ENCODE results near the gene OGFOD1.
"Not testable (repeated sequence)": the region's sequence is repeated elsewhere in the genome, so short reads cannot be mapped to it uniquely, and the experiment has no call there.

The OGFOD1 gene

GRCh38 chr16:56488035-56488434 lies 36.7 kb downstream of the OGFOD1 start:
- H3K4me3 ChIP-seq (replicated peaks; ENCODE audit: low read depth, low read length): no peak overlapping the region
- TF ChIP-seq, protein P1, sequence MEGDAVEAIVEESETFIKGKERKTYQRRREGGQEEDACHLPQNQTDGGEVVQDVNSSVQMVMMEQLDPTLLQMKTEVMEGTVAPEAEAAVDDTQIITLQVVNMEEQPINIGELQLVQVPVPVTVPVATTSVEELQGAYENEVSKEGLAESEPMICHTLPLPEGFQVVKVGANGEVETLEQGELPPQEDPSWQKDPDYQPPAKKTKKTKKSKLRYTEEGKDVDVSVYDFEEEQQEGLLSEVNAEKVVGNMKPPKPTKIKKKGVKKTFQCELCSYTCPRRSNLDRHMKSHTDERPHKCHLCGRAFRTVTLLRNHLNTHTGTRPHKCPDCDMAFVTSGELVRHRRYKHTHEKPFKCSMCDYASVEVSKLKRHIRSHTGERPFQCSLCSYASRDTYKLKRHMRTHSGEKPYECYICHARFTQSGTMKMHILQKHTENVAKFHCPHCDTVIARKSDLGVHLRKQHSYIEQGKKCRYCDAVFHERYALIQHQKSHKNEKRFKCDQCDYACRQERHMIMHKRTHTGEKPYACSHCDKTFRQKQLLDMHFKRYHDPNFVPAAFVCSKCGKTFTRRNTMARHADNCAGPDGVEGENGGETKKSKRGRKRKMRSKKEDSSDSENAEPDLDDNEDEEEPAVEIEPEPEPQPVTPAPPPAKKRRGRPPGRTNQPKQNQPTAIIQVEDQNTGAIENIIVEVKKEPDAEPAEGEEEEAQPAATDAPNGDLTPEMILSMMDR (IDR thresholded peaks at IDR 0.05; ENCODE audit: low read length, missing control alignments): no peak
- no peak for DNase-seq (ENCODE audit: low read depth)

DNA sequence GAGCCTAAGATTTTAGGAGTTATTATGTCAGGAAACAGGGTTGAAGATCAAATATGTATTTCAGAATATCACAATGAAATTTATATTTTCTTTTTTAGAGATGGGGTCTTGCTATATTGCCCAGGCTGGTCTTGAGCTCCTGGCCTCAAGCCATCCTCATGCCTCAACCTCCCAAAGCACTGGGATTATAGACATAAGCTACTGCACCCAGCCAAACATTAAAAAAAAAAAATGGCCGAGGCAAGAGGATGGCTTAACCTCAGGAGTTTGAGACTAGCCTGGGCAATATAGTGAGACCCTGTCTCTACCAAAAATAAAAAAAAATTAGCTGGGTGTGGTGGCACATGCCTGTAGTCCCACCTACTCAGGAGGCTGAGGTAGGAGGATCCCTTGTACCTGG lies 37.5 kb downstream of the OGFOD1 start:
- not testable (repeated sequence) for H3K4me3 ChIP-seq (replicated peaks; ENCODE audit: low read depth, low read length); DNase-seq (ENCODE audit: low read depth)

DNA sequence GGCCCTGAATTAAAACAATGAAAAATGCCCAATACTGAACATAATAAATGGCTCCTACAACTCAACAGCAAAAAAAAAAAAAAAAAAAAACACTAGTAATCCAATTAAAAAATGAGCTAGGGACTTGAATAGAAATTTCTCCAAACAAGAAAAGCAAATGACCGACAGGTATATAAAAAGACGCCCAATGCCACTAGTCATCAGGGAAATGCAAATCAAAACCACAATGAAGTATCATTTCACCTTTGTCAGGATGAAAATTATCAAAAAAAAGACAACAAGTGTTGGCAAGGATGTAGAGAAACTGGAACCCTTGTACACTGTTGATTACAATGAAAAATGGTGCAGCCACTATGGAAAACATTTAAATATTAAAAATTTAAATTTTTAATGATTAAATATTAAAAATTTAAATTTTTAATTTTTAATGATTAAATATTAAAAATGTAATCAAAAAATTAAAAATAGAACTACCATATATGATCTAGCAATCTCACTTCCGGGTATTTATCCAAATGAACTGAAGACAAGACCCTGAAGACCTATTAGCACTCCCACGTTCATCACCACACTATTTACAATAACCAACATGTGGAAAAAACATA lies 40.4 kb downstream of the OGFOD1 start:
- no peak for DNase-seq (ENCODE audit: low read depth)
- TF ChIP-seq, protein P1 (IDR thresholded peaks at IDR 0.05; ENCODE audit: low read length, missing control alignments): no peak
- no peak overlapping the region for H3K4me3 ChIP-seq (replicated peaks; ENCODE audit: low read depth, low read length)

GRCh38 chr16:56493126-56493525 lies 41.8 kb downstream of the OGFOD1 start:
- DNase-seq (ENCODE audit: low read depth): no peak
- TF ChIP-seq, protein P1 (IDR thresholded peaks at IDR 0.05; ENCODE audit: low read length, missing control alignments): no peak

DNA sequence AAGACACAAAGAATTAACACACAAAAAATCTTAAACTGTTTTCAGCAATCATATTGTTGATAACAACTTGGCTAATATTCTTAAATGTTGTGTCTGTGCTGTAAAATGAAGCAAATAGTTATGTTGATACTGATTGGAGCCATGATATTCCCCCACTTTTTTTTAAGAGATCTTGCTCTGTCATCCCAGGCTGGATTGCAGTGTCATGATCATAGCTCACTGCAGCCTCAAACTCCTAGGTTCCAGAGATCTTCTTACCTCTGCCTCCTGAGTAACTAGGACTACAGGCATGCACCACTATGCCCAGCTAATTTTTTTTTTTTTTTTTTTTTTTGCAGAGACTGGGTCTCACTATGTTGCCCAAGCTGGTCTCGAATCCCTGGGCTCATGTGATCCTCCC lies 42.5 kb downstream of the OGFOD1 start:
- DNase-seq (ENCODE audit: low read depth): no peak
- no peak overlapping the region for H3K4me3 ChIP-seq (replicated peaks; ENCODE audit: low read depth, low read length)
- TF ChIP-seq, protein P1 (IDR thresholded peaks at IDR 0.05; ENCODE audit: low read length, missing control alignments): no peak

More at GRCh38 chr16:56493126-56493525, 41.8 kb downstream of the OGFOD1 start:
- no peak overlapping the region for H3K4me3 ChIP-seq (replicated peaks; ENCODE audit: low read depth, low read length)

- no peak for DNase-seq (ENCODE audit: low read depth)
- H3K4me3 ChIP-seq (replicated peaks; ENCODE audit: low read depth, low read length): no peak overlapping the region
- TF ChIP-seq, protein P1 (IDR thresholded peaks at IDR 0.05; ENCODE audit: low read length, missing control alignments): no peak
Observed at GRCh38 chr16:56505181-56505580, 53.8 kb downstream of the OGFOD1 start.

DNA sequence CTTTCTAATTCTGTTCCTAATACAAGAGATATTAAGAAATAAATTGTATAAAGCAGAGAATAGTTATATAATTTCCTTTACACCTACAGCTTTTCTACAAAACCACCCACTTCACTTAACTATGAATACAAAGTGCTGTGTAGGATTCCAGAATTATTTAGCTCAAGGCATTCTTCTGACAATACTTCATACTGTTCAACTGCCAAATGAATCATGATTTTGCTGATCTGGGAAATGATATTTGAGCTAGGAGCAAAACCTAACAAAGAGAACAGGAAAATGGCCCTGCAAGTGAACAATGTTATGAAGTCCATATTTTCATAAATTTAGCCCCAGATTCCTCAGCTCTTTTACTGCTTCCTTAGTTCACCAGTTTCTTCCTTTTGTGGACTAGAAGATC lies 55.6 kb downstream of the OGFOD1 start:
- TF ChIP-seq, protein P1 (IDR thresholded peaks at IDR 0.05; ENCODE audit: low read length, missing control alignments): no peak
- DNase-seq (ENCODE audit: low read depth): peak; percentile 77
- H3K4me3 ChIP-seq (replicated peaks; ENCODE audit: low read depth, low read length): no peak overlapping the region

Measured in fibroblast of pulmonary artery (primary cell).